HG02571 (cell line): ENCODE measurements around the gene PHLDB2.
A peak's percentile ranks its signal among the peaks of the same experiment; 100 is the strongest.

Experiments
- ATAC-seq: cut with Tn5 transposase; IDR thresholded peaks from one replicate; pipeline ENCODE4 v1.9.1; 2021; ENCODE audit warnings: mild to moderate bottlenecking, moderate library complexity; ENCODE audit not compliant: unreplicated experiment

PHLDB2 gene

GRCh38 chr3:112013784-112014143, 154.7 kb downstream of the PHLDB2 start:
- ATAC-seq = peak; percentile 27

- ATAC-seq = no peak
These were observed 158.0 kb downstream of the PHLDB2 start for GRCh38 chr3:112017091-112017490.

GRCh38 chr3:112018712-112019111, 159.6 kb downstream of the PHLDB2 start:
- no peak for ATAC-seq

- no peak for ATAC-seq
These were observed 160.7 kb downstream of the PHLDB2 start for GRCh38 chr3:112019716-112020115.

GRCh38 chr3:112020674-112021085, 161.6 kb downstream of the PHLDB2 start:
- ATAC-seq = no peak
